ENCODE data around the gene DCLRE1B. TPM values are rescaled to one million over a fixed set of nuclear protein-coding genes. Genes with fewer than 3 reads are reported as not detected.
A peak's percentile ranks its signal among the peaks of the same experiment; 100 is the strongest.

DCLRE1B gene
- total RNA-seq, 2 experiments from 2014 or later: 19.6 to 19.7 TPM

- DNase-seq: no peak
- Mint-ChIP-seq H3K4me1 (ENCODE audit: low read depth) (peaks cover 59% of the 10 kb centered on the region), H3K9me3 (ENCODE audit: insufficient read depth) (no peaks in the 10 kb centered on the region), H3K27ac (peak overlapping the region; percentile 36), H3K4me3 (no peak overlapping the region), H3K36me3 (ENCODE audit: low read depth) (peaks cover 50% of the 10 kb centered on the region), H3K27me3 (ENCODE audit: low read depth) (no peaks in the 10 kb centered on the region)
- ATAC-seq: no peak
- CTCF ChIA-PET: interaction anchor here (0.9 to 9.8 kb wide), 9 partner anchors 12 to 115 kb away, joined by 3 to 121 read pairs (median 5); partner anchors contain the start of genes AP4B1, DCLRE1B and HIPK1
- POLR2A ChIA-PET: interaction anchor here (0.7 to 5.4 kb wide), 3 partner anchors 9 to 45 kb away, joined by 3 to 66 read pairs (median 3); partner anchors contain the start of genes AP4B1 and HIPK1
Measured at GRCh38 chr1:113949007-113949406, 43.9 kb downstream of the DCLRE1B start.

DNA sequence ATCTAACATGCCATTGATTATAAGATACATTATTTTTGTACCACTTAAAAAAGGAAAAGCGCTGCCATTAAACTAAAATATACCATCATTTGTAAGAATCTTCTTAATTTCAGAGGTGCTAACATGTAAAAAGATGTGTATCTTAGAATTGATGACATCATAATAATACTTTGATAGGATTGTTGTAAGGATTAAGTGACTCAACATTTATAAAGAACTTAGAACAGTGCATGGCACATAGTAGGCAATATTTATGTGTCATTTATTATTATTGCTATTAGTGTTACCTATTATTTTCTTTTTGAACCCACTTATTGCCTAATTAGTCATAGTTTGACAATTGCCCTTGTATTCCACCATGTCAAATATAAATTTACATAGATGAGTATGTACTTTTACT, 45.8 kb downstream of the DCLRE1B start:
- Mint-ChIP-seq H3K4me3 (no peak overlapping the region), H3K36me3 (ENCODE audit: low read depth) (peaks cover 51% of the 10 kb centered on the region), H3K9me3 (ENCODE audit: insufficient read depth) (no peaks in the 10 kb centered on the region), H3K27ac (no peak overlapping the region), H3K4me1 (ENCODE audit: low read depth) (peaks cover 58% of the 10 kb centered on the region), H3K27me3 (ENCODE audit: low read depth) (no peaks in the 10 kb centered on the region)
- POLR2A ChIA-PET: no interaction called here
- no peak for ATAC-seq
- CTCF ChIA-PET: interaction anchor here (0.6 to 9.8 kb wide), 5 partner anchors 13 to 47 kb away, joined by 3 to 121 read pairs (median 5); partner anchors contain the start of gene HIPK1
- DNase-seq: no peak

DNA sequence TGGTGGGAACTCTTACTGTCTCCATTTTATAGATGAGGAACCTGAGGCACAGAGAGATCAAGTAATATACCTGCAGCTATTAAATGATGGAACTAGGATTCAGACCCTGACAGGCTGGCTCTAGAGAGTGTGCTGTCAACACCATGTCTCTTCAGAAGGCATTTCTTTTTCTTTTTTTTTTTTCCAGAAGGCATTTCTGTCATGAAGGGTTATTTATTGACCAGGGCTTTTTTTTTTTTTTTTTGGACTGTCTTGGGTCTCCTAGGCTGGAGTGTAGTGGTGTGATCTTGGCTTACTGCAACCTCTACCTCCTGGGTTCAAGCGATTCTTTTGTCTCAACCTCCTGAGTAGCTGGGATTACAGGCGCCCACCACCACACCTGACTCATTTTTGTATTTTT, 46.6 kb downstream of the DCLRE1B start:
- ChIA-PET POLR2A (interaction anchor here (0.6 to 1.2 kb wide), 3 partner anchors 22 to 206 kb away, joined by 4 to 6 read pairs (median 6); partner anchors contain the start of gene HIPK1), CTCF (interaction anchor here (1.0 to 9.8 kb wide), 6 partner anchors 11 to 102 kb away, joined by 3 to 121 read pairs (median 5); partner anchors contain the start of gene HIPK1)
- peaks cover 50% of the 10 kb centered on the region for H3K4me1 Mint-ChIP-seq (ENCODE audit: low read depth)
- H3K27ac Mint-ChIP-seq: no peak overlapping the region
- H3K36me3 Mint-ChIP-seq (ENCODE audit: low read depth): peaks cover 54% of the 10 kb centered on the region
- H3K4me3 Mint-ChIP-seq: no peak overlapping the region
- ATAC-seq: no peak
- DNase-seq: no peak
- no peaks in the 10 kb centered on the region for H3K27me3 Mint-ChIP-seq (ENCODE audit: low read depth)
- H3K9me3 Mint-ChIP-seq (ENCODE audit: insufficient read depth): no peaks in the 10 kb centered on the region

DNA sequence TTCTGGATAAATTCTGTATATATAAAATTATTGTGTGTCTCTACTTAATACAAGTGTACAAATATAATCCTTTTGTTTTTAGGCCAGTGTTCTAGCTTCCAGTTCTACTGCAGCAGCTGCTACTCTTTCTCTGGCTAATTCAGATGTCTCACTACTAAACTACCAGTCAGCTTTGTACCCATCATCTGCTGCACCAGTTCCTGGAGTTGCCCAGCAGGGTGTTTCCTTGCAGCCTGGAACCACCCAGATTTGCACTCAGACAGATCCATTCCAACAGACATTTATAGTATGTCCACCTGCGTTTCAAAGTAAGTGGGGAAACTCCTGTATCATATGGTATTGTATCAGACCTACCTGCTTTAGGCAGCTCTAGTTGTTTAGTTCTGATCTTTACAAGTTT, 52.9 kb downstream of the DCLRE1B start:
- Mint-ChIP-seq H3K36me3 (ENCODE audit: low read depth) (peaks cover 79% of the 10 kb centered on the region), H3K9me3 (ENCODE audit: insufficient read depth) (no peaks in the 10 kb centered on the region), H3K27me3 (ENCODE audit: low read depth) (no peaks in the 10 kb centered on the region), H3K4me3 (no peak overlapping the region), H3K27ac (no peak overlapping the region), H3K4me1 (ENCODE audit: low read depth) (peaks cover 17% of the 10 kb centered on the region)
- CTCF ChIA-PET: interaction anchor here (1.0 to 2.6 kb wide), 4 partner anchors 10 to 83 kb away, joined by 3 to 8 read pairs (median 4); no protein-coding TSS in a partner anchor
- DNase-seq (no peak), ATAC-seq (no peak)
- POLR2A ChIA-PET: no interaction called here

- ATAC-seq (no peak), DNase-seq (no peak)
- Mint-ChIP-seq H3K27me3 (ENCODE audit: low read depth) (no peaks in the 10 kb centered on the region), H3K9me3 (ENCODE audit: insufficient read depth) (no peaks in the 10 kb centered on the region), H3K4me3 (no peak overlapping the region), H3K27ac (no peak overlapping the region), H3K36me3 (ENCODE audit: low read depth) (peaks cover 78% of the 10 kb centered on the region), H3K4me1 (ENCODE audit: low read depth) (peaks cover 22% of the 10 kb centered on the region)
- POLR2A ChIA-PET: no interaction called here
- CTCF ChIA-PET: interaction anchor here (1.4 to 1.5 kb wide), 2 partner anchors 19 to 84 kb away, joined by 3 to 4 read pairs; no protein-coding TSS in a partner anchor
Measured at GRCh38 chr1:113958691-113959090, 53.6 kb downstream of the DCLRE1B start.

- DNase-seq: no peak
- Mint-ChIP-seq H3K4me1 (ENCODE audit: low read depth) (peaks cover 6% of the 10 kb centered on the region), H3K27me3 (ENCODE audit: low read depth) (no peaks in the 10 kb centered on the region), H3K9me3 (ENCODE audit: insufficient read depth) (no peaks in the 10 kb centered on the region), H3K27ac (no peak overlapping the region), H3K4me3 (no peak overlapping the region), H3K36me3 (ENCODE audit: low read depth) (peaks cover 75% of the 10 kb centered on the region)
- CTCF ChIA-PET: interaction anchor here (1.0 to 4.0 kb wide), 16 partner anchors 9 to 128 kb away, joined by 3 to 34 read pairs (median 6); partner anchors contain the start of genes AP4B1, DCLRE1B and HIPK1
- POLR2A ChIA-PET: interaction anchor here (1.1 kb wide), 1 partner anchor 73 kb away, joined by 4 read pairs; no protein-coding TSS in a partner anchor
- no peak for ATAC-seq
Measured at GRCh38 chr1:113963281-113963906, 58.3 kb downstream of the DCLRE1B start.

Other genes starting within 250 kb of the DCLRE1B start
- 10 to 100 TPM; 24.8 to 25.2 TPM for gene PHTF1, start 145.8 kb upstream of the DCLRE1B start, total RNA-seq
- 10 to 100 TPM; 27.3 to 29.9 TPM for gene RSBN1, start 92.8 kb upstream of the DCLRE1B start, total RNA-seq
- 10 to 100 TPM; 74.8 to 78.9 TPM for gene PTPN22, start 33.6 kb upstream of the DCLRE1B start, total RNA-seq
- 1 to 10 TPM; 1.0 to 1.1 TPM for gene BCL2L15, start 17.7 kb upstream of the DCLRE1B start, total RNA-seq
- gene AP4B1, start 527 bp upstream of the DCLRE1B start, total RNA-seq: 10 to 100 TPM; 42.9 to 44.9 TPM
- 10 to 100 TPM; 89.3 to 92.7 TPM for gene HIPK1, start 24.0 kb downstream of the DCLRE1B start, total RNA-seq
- gene OLFML3, start 74.1 kb downstream of the DCLRE1B start, total RNA-seq: under 1 TPM; 0.42 to 0.78 TPM
- gene SYT6, start 248.5 kb downstream of the DCLRE1B start, total RNA-seq: not detected

All from activated CD8-positive, alpha-beta T cell treated with anti-CD3 and anti-CD28 coated beads, Interleukin-2, amount 10 ng/mL, durations not matched to agents 7 days and 5 days (primary cell).